GM08714 (cell line): ENCODE measurements around the gene OPALIN.

ENCODE experiments used
- H3K4me3 ChIP-seq: fragments of 200-500 bp; sonication (Bioruptor generic); 2 replicates; pipeline ENCODE4 v1.5.1; 2014; ENCODE audit warnings: mild to moderate bottlenecking, low read length, inconsistent platforms
- ZNF274 ChIP-seq: IDR thresholded peaks from 2 replicates; pipeline ENCODE4 v1.6.1; 2012; ENCODE audit warnings: mild to moderate bottlenecking, low read depth, low read length

The OPALIN gene

DNA sequence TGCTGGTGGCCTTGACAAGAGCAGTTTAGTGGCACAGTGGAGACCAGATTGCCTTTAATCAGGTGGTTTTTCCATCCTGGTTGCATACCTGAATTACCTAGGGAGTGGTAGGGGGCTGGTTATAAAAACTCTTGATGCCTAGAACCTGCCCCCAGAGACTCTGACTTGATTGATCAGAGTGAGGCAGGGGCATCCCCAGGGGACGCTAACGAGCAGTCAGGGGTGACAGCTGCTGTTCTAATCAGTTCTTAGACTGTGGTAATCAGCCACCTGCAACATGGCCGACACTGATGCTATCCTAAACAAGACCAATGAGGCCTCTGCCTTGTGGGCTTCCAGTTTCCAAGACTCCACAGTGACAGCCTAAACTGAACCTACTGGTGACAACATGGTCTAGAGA lies 2.0 kb upstream of the OPALIN start:
- no peak for TF ChIP-seq ZNF274

DNA sequence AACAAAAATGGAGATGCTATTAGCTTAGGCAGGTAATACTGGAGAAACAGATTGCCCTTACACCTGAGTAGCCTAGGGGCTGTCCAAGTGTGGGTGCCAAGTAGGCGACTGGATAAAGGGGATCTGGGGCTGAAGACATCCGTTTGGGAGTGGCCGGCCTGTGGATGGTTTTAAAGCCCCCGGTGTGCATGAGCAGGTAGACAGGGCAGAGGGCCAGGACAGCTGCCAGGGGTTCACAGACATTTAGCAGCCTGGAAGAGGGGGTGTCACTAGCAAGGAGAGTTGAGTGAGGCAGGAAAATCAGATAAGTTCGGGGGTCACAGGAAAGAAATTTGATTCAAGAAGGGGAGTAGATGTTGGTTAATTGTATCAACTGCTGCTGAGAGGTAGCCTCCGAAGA lies 1.5 kb upstream of the OPALIN start:
- no peak for TF ChIP-seq ZNF274
- H3K4me3 ChIP-seq = no peak overlapping the region

More for the DNA sequence above, 2.0 kb upstream of the OPALIN start:
- no peak overlapping the region for H3K4me3 ChIP-seq

DNA sequence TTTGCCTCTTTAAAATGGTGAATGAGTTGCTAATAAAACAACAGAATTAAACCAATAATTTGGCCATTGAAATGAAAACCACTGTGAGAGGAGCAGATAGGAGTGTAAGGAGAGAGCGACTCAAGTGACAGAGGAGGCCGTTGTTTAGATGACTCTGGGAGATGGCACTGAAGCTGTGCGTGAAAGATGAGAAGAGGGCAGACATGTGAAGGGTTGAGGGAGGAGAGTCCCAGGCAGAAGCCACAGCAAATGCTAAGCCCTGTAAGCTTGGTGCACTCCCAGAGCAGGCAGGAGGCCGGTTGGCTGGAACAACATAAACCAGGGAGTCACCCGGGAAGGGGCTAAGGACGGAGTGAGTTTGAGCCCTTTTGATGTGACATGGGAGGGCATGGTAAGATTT lies 814 bp upstream of the OPALIN start:
- no peak overlapping the region for H3K4me3 ChIP-seq
- no peak for TF ChIP-seq ZNF274

DNA sequence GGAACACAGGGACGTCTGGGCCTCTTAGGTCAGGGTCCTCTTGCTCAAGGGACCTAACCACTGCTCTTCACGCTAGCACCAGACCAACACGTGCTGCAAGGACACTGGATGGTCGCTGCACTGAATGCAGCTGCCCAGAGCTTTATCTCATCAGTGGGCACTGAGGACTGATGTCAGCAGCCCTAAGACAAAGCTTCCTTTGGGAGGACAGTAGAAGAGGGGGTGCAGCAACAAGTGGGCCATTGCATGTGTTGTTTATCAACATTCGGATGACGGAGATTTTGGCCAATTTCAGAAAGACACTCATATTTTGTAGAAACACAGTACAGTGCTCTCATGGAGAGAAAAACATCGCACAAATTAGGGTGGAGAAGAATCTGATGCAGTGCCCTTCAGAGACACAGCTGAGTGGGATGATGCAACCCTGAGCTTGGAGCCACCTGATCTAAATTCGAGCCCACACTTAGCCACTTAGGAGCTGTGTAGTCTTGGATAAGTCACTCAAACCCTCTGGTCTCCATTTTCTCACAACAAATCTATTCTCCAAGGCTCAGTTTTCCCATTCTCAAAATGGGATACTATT lies 1.7 kb downstream of the OPALIN start:
- no peak for TF ChIP-seq ZNF274
- no peak overlapping the region for H3K4me3 ChIP-seq

DNA sequence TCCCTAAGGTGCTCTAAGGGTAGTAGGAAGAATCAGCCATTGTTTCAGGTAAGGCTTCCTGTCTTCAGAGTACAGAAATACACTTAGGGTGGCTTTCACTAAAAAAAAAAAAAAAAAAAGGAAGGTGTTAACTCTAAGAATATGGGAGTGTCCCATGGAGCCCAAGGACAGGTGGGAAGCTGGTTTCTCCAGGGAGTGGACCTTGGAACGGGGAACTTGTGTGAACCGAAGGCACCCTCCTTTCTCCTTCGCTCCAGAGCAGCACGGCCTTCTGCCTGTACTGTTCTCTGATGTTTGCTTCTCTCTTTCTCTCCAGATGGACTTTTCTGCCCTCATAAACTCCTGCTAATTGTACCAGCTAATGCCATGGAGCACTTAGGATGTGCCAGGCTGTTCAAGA lies 6.2 kb downstream of the OPALIN start:
- TF ChIP-seq ZNF274 = no peak
- H3K4me3 ChIP-seq = no peak overlapping the region

DNA sequence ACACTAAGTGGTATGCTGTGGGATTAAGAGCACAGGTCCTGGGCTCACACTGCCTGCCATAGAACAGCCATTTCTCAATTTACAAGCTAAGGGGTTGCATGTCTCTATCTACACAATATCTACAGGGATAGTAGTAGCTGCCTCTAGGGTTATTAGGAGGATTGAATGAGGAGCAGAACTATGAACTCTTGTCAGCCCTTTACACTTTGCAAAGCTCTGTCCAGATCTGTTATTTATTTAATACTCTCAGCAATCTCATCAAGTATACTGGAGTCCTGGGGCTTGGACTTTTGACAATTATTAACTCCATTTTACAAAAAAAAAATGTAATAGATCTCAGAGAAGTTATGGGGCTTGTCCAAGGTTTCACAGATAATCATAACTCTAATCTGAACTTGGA lies 6.8 kb downstream of the OPALIN start:
- no peak overlapping the region for H3K4me3 ChIP-seq
- TF ChIP-seq ZNF274 = no peak

DNA sequence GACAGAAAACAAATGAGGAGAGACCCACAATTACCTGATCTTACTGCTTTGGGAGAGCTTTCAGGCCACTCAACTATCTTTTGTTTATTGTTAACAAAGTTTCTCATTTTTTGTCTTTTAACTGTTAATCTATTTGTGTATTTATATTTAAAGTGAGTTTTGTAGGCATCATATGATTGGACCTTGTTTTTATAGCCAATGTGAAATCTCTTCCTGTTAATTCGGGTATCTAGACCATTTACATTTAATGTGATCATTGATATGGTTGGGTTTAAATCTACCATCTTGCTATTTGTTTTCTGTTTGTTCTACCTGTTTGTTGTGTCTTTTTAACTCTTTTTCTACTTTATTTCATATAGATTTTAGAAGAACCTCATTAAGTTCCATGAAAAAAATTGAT lies 12.5 kb downstream of the OPALIN start:
- no peak for TF ChIP-seq ZNF274
- no peak overlapping the region for H3K4me3 ChIP-seq

DNA sequence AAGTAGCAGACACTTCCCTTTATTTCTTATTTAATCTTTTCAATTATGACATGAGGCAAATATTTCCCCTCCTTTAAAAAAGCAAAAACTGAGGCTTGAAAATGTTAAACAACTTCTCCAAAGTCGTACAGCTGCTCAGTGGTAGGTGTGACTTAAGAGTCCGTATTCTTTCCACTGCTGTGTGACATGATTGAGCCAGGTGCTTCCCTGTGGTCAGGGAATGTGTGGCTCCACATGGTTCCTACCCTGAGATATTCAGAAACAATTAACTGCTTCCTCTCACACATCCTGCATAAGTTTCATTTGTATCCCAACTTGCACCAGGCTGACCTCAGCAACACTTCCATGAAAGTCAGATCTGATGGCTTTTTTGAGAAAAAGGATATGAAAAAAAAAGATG lies 13.6 kb downstream of the OPALIN start:
- H3K4me3 ChIP-seq = no peak overlapping the region
- no peak for TF ChIP-seq ZNF274

DNA sequence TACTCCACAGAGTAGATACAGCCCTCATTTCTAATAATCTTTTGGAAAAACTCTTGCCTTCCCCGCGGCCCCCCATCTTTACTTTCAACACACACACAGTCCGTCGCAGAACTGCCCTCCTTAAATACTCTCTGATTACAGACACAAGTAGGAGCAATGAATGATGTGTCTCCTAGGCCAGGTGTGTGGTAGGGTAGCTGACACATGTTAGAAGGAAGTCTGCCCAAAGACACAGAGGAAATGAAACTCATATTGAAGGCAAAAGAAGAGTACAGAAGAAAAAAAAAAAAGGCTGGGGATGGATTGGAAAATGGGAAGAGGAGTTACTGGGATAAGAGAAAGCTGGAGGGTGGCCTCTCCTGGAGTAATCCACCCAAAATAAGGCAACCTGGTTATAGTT lies 14.6 kb downstream of the OPALIN start:
- TF ChIP-seq ZNF274 = no peak
- H3K4me3 ChIP-seq = no peak overlapping the region

DNA sequence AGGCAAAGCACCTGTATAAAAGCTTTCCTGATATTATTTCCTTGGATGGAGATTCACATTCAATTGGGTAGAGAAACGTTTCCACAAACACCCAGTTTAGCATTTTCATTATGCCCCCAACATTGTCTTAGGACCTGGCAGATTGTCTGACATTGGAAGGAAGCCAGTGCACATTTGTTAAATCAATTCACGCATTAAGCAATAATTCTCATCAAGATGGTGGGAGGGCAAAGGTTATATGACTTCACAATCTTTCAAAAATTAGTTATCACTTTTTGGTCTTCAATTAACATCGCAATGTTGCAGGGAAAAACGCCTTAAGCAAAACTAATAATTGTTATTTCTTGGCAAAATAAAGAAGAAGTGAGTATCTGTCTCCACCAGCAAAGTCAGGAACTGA lies 16.4 kb downstream of the OPALIN start:
- H3K4me3 ChIP-seq = no peak overlapping the region
- TF ChIP-seq ZNF274 = no peak

DNA sequence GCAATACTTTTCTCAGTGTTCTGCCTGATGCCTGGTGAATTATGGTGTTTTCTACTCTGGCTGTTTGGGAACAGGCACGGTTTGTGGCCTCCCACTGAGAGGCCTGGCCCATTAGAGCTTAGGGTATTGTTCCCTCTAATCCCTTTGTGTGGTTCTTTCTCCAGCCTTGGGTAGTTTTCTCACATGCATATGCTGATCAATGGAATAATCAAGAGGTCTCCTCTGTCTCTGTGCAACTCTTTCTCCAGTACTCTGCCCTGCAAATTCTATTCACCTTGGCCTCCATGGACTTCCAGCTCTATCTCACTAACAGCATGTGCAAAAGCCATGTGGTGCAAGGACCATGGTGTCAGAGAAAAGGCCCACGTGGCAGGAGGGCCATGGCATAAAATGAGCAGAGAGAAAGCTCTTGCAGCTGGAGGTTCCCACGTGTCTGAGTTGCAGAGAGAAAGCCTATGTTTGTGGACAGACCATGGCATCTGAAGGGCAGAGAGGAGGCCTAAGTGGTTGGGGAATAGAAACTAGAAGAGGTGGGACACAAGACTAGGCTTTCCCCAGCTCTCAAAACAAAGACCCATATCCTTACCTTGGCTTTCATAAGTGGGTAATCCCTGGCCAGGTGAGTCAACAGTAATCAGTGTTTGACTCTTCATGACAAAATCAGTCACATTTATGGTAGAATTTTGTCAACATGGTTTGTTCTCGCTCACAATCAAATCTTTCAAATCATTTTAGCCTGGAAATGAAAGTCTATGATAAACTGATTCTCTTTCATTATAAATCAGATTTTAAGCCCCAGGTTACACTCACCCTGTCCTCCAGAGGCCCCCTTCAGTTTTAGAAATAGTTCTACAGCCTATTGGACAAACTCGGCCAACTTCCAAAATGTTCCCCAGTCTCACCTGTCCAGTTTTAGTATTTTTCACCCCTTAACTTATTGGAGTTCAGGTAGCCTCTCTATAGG lies 17.3 kb downstream of the OPALIN start:
- H3K4me3 ChIP-seq = no peak overlapping the region
- TF ChIP-seq ZNF274 = no peak

DNA sequence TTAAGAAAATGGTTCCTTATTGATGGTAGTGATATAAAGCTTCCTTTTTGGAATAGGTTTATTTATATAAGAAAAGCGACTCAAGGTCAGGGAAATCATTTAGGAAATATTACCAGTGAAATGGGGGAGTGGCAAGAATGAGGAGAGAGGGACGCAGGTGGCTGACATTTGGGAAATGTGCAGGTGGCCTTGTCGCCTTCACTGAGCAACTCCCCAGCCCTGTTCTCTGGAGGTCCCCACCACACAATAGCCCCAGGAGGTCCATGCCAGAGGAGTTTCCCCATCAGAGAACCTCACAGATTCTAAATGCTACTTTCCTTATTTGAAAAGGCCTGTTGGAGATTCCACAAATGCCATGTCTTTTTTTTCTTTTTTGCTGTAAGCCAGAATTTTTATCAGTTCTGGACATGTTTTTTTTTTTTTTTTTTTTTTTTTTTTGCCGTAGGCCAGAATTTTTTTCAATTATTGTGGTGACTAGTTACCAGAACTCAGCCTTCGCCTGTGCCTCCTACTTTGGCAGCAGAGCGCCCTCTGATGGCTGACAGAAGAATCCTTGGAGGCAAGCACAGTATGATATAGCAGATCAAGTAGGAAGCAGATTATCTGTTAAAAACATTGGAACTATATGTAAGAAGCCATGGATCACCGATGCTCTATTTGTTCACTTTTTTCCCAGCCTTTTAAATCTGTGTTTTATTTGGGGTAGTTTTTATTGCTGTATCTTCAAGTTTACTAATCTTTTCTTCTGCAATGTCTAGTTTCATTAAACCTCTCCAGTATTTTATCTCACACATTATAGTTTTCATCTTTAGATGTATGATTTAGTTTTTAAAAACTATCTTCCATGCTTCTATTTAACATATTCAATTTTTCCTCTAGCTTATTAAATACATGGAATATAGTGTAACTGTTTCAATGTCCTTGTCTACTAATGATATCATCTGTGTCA lies 18.6 kb downstream of the OPALIN start:
- H3K4me3 ChIP-seq = no peak overlapping the region
- no peak for TF ChIP-seq ZNF274

DNA sequence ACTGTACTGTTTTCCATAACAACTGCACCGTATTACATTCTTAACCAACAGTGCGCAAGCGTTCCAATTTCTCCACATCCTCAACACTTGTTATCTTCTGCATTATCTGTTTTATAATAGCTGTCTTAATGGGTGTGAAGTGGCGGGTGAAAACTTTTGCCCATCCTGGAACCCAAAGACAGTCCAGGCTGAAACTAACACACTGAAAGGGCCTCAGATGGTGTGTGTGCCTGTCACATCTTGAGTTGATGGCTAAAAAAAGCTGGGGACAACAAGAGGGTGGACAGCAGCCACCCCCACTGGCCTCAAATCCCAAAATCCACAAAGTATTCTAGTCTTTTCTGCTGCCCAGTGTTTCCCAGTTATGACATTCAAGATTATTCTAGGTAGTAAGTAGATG lies 19.4 kb downstream of the OPALIN start:
- H3K4me3 ChIP-seq = no peak overlapping the region
- TF ChIP-seq ZNF274 = no peak

DNA sequence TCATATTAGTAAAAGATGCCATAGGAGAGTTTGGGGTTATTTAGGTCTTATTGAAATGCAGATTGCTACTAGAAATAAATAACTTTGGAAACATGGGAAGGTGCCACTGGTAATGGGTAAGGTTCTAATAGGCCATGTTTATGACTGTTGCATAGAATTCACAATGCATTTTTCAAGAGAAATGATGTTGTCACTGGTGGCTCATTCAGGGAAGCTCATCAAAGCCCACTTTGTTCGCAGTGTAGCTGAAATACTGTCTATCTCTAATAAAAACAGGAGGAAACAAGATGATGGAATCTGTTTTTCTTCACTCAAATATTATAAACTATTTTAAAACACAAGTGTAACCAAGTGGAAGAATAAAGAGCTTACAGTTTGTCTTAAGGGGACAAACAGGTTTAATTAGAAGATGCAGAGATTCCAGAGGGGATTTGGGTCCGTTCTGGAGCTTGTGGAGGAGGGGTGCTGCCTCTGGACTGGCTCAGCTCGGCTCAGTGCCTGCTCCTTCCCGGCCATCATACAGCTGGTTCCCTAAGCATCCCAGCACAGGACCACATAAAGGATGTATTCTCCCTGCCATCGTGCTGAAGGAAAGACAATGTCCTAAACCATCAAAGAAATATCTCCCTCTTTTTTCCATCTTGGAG lies 20.4 kb downstream of the OPALIN start:
- TF ChIP-seq ZNF274 = no peak
- no peak overlapping the region for H3K4me3 ChIP-seq
